HUDEP-2 (cell line): ENCODE results near the gene CLDN6.
A peak's percentile ranks its signal among the peaks of the same experiment; 100 is the strongest.

ENCODE experiments used
- DNase-seq, 76 experiments: peaks; one replicate each; lab custom pipeline; 2025; ENCODE audit not compliant: unreplicated experiment in 76 of 76; lab: John Stamatoyannopoulos, UW

The CLDN6 gene

GRCh38 chr16:3029491-3030221 is 11.7 kb upstream of the CLDN6 start:
- DNase-seq = peak in 2 of 76 experiments; percentile 20 to 36

- no peak for DNase-seq
Measured at GRCh38 chr16:3028716-3029319, 10.8 kb upstream of the CLDN6 start.

- DNase-seq = peak in 71 of 76 experiments; percentile 20 to 90 (median 77)
Measured at GRCh38 chr16:3027983-3028715, 10.2 kb upstream of the CLDN6 start.

GRCh38 chr16:3027489-3027795 is 9.5 kb upstream of the CLDN6 start:
- no peak for DNase-seq

- no peak for DNase-seq
Measured at GRCh38 chr16:3026609-3027488, 8.9 kb upstream of the CLDN6 start.

- no peak for DNase-seq
Measured at GRCh38 chr16:3026003-3026378, 8.0 kb upstream of the CLDN6 start.

GRCh38 chr16:3025032-3026002 is 7.3 kb upstream of the CLDN6 start:
- DNase-seq = no peak

- peak in 74 of 76 experiments; percentile 81 to 97 (median 93) for DNase-seq
Measured at GRCh38 chr16:3023669-3024478, 5.9 kb upstream of the CLDN6 start, which contains the start of the genes HCFC1R1 and THOC6. HCFC1R1 (minus strand) TSS chr16:3023942; CDS start chr16:3023941, 1 bp downstream. THOC6 (plus strand) TSS chr16:3024035; CDS start chr16:3024327, 292 bp downstream.

- peak in 57 of 76 experiments; percentile 9 to 79 (median 54) for DNase-seq
Measured at GRCh38 chr16:3023415-3023668, 5.4 kb upstream of the CLDN6 start.

- peak in 1 of 76 experiments; percentile 36 for DNase-seq
Measured at GRCh38 chr16:3022684-3023414, 4.9 kb upstream of the CLDN6 start.

GRCh38 chr16:3022208-3022683 is 4.3 kb upstream of the CLDN6 start:
- peak in 66 of 76 experiments; percentile 24 to 83 (median 68) for DNase-seq

GRCh38 chr16:3021449-3022207 is 3.6 kb upstream of the CLDN6 start:
- DNase-seq = peak in 63 of 76 experiments; percentile 10 to 82 (median 61)

- DNase-seq = peak in 64 of 76 experiments; percentile 11 to 80 (median 63)
Measured at GRCh38 chr16:3020604-3021448, 2.8 kb upstream of the CLDN6 start.

- peak in 65 of 76 experiments; percentile 16 to 84 (median 62) for DNase-seq
Measured at GRCh38 chr16:3020247-3020603, 2.2 kb upstream of the CLDN6 start, which contains the start of gene TNFRSF12A. TNFRSF12A (plus strand) TSS chr16:3020368; CDS start chr16:3020398, 30 bp downstream.

- DNase-seq = peak in 1 of 76 experiments; percentile 71
Measured at GRCh38 chr16:3019594-3020246, 1.7 kb upstream of the CLDN6 start.

- no peak for DNase-seq
Measured at GRCh38 chr16:3017344-3017743, 639 bp downstream of the CLDN6 start.
